ENCODE measurements around the gene THAP5.
"Not testable (repeated sequence)": the region's sequence is repeated elsewhere in the genome, so short reads cannot be mapped to it uniquely, and the experiment has no call there.

- not testable (repeated sequence) for TF ChIP-seq CTCF (IDR thresholded peaks at IDR 0.05; ENCODE audit: borderline replicate concordance, extremely low read depth, low read length, poor library complexity, severe bottlenecking); EZH2 (IDR thresholded peaks at IDR 0.05; ENCODE audit: borderline replicate concordance, low read depth, low read length, severe bottlenecking)
These were observed 31.3 kb downstream of the THAP5 start for GRCh38 chr7:108538236-108538635.

Measured in DND-41 (cell line).